Body of pancreas (tissue), 4 donors: ENCODE results near the gene CARD18.

Experiments
- POLR2A ChIP-seq, 3 donors: fragments of 450-650 bp; IDR thresholded peaks; one replicate each; pipeline ENCODE4 v1.6.1; 2016; ENCODE audit warnings: antibody characterized with exemption in 3 of 3, mild to moderate bottlenecking in 2 of 3
- TF ChIP-seq, protein P1 (sequence below), 7 experiments: fragments of 450-650 bp in 4 of 7; fragments of 200-600 bp in 3 of 7; sonication (generic) in 3 of 7; IDR thresholded peaks; one replicate each; pipeline ENCODE4 v1.5.1; 2016 to 2019; ENCODE audit warnings: antibody characterized with exemption in 7 of 7

DNA sequence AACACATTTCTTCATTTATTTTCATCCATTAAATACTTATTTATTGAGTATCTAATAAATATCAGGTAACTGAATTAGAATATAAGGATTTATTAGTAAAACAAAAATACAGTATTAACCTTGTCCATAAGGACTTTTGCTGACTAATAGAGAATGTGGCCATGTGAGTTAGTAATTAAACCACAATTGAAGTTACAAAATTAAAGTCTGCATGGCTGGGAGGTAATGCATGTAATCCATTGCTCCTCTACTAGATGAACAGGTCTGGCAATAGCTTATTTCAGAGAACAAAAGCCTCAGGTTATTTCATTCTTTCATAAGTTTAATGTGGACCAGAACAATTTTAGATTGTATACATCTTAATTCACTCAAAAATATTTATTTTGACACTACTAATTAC is 9.9 kb upstream of the CARD18 start:
- TF ChIP-seq, protein P1, sequence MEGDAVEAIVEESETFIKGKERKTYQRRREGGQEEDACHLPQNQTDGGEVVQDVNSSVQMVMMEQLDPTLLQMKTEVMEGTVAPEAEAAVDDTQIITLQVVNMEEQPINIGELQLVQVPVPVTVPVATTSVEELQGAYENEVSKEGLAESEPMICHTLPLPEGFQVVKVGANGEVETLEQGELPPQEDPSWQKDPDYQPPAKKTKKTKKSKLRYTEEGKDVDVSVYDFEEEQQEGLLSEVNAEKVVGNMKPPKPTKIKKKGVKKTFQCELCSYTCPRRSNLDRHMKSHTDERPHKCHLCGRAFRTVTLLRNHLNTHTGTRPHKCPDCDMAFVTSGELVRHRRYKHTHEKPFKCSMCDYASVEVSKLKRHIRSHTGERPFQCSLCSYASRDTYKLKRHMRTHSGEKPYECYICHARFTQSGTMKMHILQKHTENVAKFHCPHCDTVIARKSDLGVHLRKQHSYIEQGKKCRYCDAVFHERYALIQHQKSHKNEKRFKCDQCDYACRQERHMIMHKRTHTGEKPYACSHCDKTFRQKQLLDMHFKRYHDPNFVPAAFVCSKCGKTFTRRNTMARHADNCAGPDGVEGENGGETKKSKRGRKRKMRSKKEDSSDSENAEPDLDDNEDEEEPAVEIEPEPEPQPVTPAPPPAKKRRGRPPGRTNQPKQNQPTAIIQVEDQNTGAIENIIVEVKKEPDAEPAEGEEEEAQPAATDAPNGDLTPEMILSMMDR (IDR thresholded peaks at IDR 0.05): no peak
- TF ChIP-seq POLR2A (IDR thresholded peaks at IDR 0.05): no peak
